K562 (cell line): ENCODE data around the gene URGCP. TPM values are rescaled to one million over a fixed set of nuclear protein-coding genes. Genes with fewer than 3 reads are reported as not detected.

Experiments used
- CREBBP ChIP-seq: IDR thresholded peaks from one replicate; pipeline ENCODE4 v1.6.1; 2012; ENCODE audit warnings: low read depth, mild to moderate bottlenecking, control low read depth, inconsistent platforms, low read length
- HMGN3 ChIP-seq: IDR thresholded peaks from 2 replicates; pipeline ENCODE4 v1.6.1; 2011; ENCODE audit warnings: borderline replicate concordance, low read depth, mild to moderate bottlenecking, mixed read lengths, low read length; ENCODE audit not compliant: insufficient read length; ENCODE audit errors: extremely low read depth
- L3MBTL2 ChIP-seq: fragments of 450-650 bp; IDR thresholded peaks from 2 replicates; pipeline ENCODE4 v1.6.1; 2016; ENCODE audit warnings: mild to moderate bottlenecking, moderate library complexity
- MGA ChIP-seq: fragments of 450-650 bp; IDR thresholded peaks from 2 replicates; pipeline ENCODE4 v1.6.1; 2016; ENCODE audit warnings: mild to moderate bottlenecking, moderate library complexity
- MYC ChIP-seq, 2 experiments: fragments of 250-450 bp in 1 of 2; sonication (Bioruptor Pico) in 1 of 2; IDR thresholded peaks; 2 replicates each; pipeline versions ENCODE4 v1.5.1 to v1.6.1; 2012 to 2021; ENCODE audit warnings: low read depth in 2 of 2, borderline replicate concordance in 1 of 2, improper control_type of control experiment in 1 of 2, low read length in 1 of 2, mild to moderate bottlenecking in 1 of 2, moderate library complexity in 1 of 2
- RHOXF2B ChIP-seq: fragments of 250-450 bp; sonication (Bioruptor Pico); conservative IDR thresholded peaks from 2 replicates; pipeline ENCODE4 v1.5.1; 2021
- TAF1 ChIP-seq: IDR thresholded peaks from 2 replicates; pipeline ENCODE4 v1.6.1; 2011; ENCODE audit warnings: mild to moderate bottlenecking, low read length, moderate library complexity; ENCODE audit not compliant: insufficient read depth, control insufficient read depth, severe bottlenecking; ENCODE audit errors: extremely low read depth
- polyA plus RNA-seq, 8 experiments: library from polyadenylated mRNA; depleted of rRNA in 4 of 8; stranded (reverse) in 5 of 8; unstranded in 3 of 8; fragments of >200 nt; fragmentation: Nextera tagmentation in 2 of 8; fragmentation: Illumina TruSeq in 1 of 8; extraction: Ambion mirVana in 2 of 8; extraction: Trizol in 1 of 8; gene quantifications; 2 replicates each; pipeline versions ENCODE4 v1.2.1 to v1.2.3, GENCODE V29; 2011 to 2014; ENCODE audit warnings: inconsistent platforms in 1 of 8, missing spikeins in 1 of 8
- total RNA-seq, 7 experiments: library from RNA; depleted of rRNA in 6 of 7; stranded (reverse); fragments of >200 nt in 6 of 7; fragmentation: Illumina TruSeq in 2 of 7; extraction: Trizol in 2 of 7; gene quantifications; 2 replicates each; pipeline versions ENCODE4 v1.2.1 to v1.2.3, GENCODE V29; 2011 to 2021; ENCODE audit warnings: low replicate concordance in 1 of 7
- TF ChIP-seq, protein P1 (sequence below): fragments of 200-800 bp; sonication (Bioruptor generic); IDR thresholded peaks from 2 replicates; pipeline ENCODE4 v1.6.1; 2017; ENCODE audit warnings: missing genetic modification characterization, missing compliant biosample characterization
- TF ChIP-seq, protein P2 (sequence below): fragments of 450-650 bp; IDR thresholded peaks from 2 replicates; pipeline ENCODE4 v1.6.1; 2018; ENCODE audit warnings: mild to moderate bottlenecking, low read depth; ENCODE audit not compliant: partially characterized antibody
- TF ChIP-seq, protein P3 (sequence below): fragments of 250-450 bp; sonication (Bioruptor Pico); IDR thresholded peaks from 2 replicates; pipeline ENCODE4 v1.6.1; 2021; ENCODE audit warnings: mild to moderate bottlenecking

The URGCP gene
- total and polyA plus RNA-seq, 9 of the 15 experiments (the other 6 are each of a cell fraction or from before 2014, with no cell fraction given): 1.7 to 25.8 (median 12.5) TPM

GRCh38 chr7:43925984-43926797, 19.8 kb upstream of the URGCP start, which contains the start of gene UBE2D4 (continued):
- no peak for TF ChIP-seq CREBBP
- TF ChIP-seq, protein P1, sequence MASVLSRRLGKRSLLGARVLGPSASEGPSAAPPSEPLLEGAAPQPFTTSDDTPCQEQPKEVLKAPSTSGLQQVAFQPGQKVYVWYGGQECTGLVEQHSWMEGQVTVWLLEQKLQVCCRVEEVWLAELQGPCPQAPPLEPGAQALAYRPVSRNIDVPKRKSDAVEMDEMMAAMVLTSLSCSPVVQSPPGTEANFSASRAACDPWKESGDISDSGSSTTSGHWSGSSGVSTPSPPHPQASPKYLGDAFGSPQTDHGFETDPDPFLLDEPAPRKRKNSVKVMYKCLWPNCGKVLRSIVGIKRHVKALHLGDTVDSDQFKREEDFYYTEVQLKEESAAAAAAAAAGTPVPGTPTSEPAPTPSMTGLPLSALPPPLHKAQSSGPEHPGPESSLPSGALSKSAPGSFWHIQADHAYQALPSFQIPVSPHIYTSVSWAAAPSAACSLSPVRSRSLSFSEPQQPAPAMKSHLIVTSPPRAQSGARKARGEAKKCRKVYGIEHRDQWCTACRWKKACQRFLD (CRISPR knock-in tag): peak; percentile 89; the same call in 1 of the 2 replicates
- TF ChIP-seq HMGN3: peak; percentile 90
- TF ChIP-seq, protein P2, sequence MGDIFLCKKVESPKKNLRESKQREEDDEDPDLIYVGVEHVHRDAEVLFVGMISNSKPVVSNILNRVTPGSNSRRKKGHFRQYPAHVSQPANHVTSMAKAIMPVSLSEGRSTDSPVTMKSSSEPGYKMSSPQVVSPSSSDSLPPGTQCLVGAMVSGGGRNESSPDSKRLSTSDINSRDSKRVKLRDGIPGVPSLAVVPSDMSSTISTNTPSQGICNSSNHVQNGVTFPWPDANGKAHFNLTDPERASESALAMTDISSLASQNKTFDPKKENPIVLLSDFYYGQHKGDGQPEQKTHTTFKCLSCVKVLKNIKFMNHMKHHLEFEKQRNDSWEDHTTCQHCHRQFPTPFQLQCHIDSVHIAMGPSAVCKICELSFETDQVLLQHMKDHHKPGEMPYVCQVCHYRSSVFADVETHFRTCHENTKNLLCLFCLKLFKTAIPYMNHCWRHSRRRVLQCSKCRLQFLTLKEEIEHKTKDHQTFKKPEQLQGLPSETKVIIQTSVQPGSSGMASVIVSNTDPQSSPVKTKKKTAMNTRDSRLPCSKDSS: no peak
- peak; percentile 35 for TF ChIP-seq TAF1
- TF ChIP-seq MYC (IDR thresholded peaks at IDR 0.05; ENCODE audit: low read depth, low read length): peak; percentile 91
- TF ChIP-seq MYC (CRISPR knock-in tag; IDR thresholded peaks at IDR 0.05; ENCODE audit: borderline replicate concordance, low read depth): no peak
- TF ChIP-seq, protein P3, sequence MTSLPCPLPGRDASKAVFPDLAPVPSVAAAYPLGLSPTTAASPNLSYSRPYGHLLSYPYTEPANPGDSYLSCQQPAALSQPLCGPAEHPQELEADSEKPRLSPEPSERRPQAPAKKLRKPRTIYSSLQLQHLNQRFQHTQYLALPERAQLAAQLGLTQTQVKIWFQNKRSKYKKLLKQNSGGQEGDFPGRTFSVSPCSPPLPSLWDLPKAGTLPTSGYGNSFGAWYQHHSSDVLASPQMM (CRISPR knock-in tag): no peak
- TF ChIP-seq L3MBTL2: peak; percentile 99
- peak; percentile 97 for TF ChIP-seq MGA
- no peak for TF ChIP-seq RHOXF2B (CRISPR knock-in tag)
